HEK293 (cell line): ENCODE data around the gene SLC8A2.

Experiments
- ZBTB21 ChIP-seq: fragments of 450-650 bp; formaldehyde crosslinking; IDR thresholded peaks from 2 replicates; pipeline ENCODE4 v1.5.1; 2017; ENCODE audit warnings: missing biosample characterization, missing genetic modification characterization
- ZNF114 ChIP-seq: fragments of 450-650 bp; formaldehyde crosslinking; IDR thresholded peaks from 2 replicates; pipeline ENCODE4 v1.5.0; 2017; ENCODE audit warnings: missing biosample characterization, missing genetic modification characterization
- ZNF274 ChIP-seq, 2 experiments: fragments of 200-500 bp in 1 of 2; fragments of 450-650 bp in 1 of 2; sonication (Bioruptor generic) in 1 of 2; formaldehyde crosslinking in 1 of 2; IDR thresholded peaks; 2 replicates each; pipeline versions ENCODE4 v1.5.1 to v1.6.1; 2014 to 2016; ENCODE audit warnings: borderline replicate concordance in 1 of 2, inconsistent platforms in 1 of 2, low read length in 1 of 2, missing biosample characterization in 1 of 2, missing genetic modification characterization in 1 of 2
- ZNF404 ChIP-seq: fragments of 450-650 bp; formaldehyde crosslinking; IDR thresholded peaks from 2 replicates; pipeline ENCODE4 v1.5.1; 2017; ENCODE audit warnings: missing biosample characterization, missing genetic modification characterization
- ZNF423 ChIP-seq: fragments of 450-650 bp; formaldehyde crosslinking; IDR thresholded peaks from 2 replicates; pipeline ENCODE4 v1.5.1; 2016; ENCODE audit warnings: missing biosample characterization, missing genetic modification characterization
- ZNF433 ChIP-seq: fragments of 450-650 bp; formaldehyde crosslinking; IDR thresholded peaks from 2 replicates; pipeline ENCODE4 v1.5.1; 2016; ENCODE audit warnings: missing biosample characterization, missing genetic modification characterization, low read depth
- ZNF555 ChIP-seq: fragments of 450-650 bp; formaldehyde crosslinking; conservative IDR thresholded peaks from 2 replicates; pipeline ENCODE4 v1.5.1; 2017; ENCODE audit warnings: missing biosample characterization, mild to moderate bottlenecking, missing genetic modification characterization, inconsistent platforms
- ZNF747 ChIP-seq: fragments of 450-650 bp; formaldehyde crosslinking; IDR thresholded peaks from 2 replicates; pipeline ENCODE4 v1.5.1; 2016; ENCODE audit warnings: missing biosample characterization, missing genetic modification characterization
- TF ChIP-seq, protein P1 (sequence below): fragments of 450-650 bp; formaldehyde crosslinking; IDR thresholded peaks from 2 replicates; pipeline ENCODE4 v1.5.1; 2016; ENCODE audit warnings: missing biosample characterization, missing genetic modification characterization
- TF ChIP-seq, protein P2 (sequence below): fragments of 450-650 bp; formaldehyde crosslinking; IDR thresholded peaks from 2 replicates; pipeline ENCODE4 v1.5.1; 2017; ENCODE audit warnings: missing biosample characterization, missing genetic modification characterization
- TF ChIP-seq, protein P3 (sequence below): fragments of 450-650 bp; formaldehyde crosslinking; IDR thresholded peaks from 2 replicates; pipeline ENCODE4 v1.5.1; 2016; ENCODE audit warnings: missing biosample characterization, missing genetic modification characterization

DNA sequence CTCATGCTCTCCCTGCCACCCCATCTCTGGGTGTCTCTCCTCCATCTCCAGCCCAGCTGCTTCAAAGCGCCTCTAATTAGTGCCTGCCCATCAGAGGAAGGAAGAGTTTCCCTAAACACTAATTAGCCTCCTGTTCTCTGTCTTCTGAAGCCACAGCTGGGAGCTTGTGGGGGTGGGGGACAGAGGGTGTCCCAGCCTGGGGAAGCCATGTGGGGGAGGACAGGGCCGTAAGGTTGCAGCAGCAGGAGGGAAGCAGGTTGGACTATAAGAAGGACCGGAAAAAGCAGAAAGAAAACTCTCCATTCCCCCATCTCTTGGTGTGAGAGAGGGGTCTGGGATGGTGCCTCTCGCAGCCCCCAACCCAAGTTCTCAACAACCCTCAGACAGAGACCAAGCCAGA, 26.2 kb downstream of the SLC8A2 start:
- TF ChIP-seq, protein P1, sequence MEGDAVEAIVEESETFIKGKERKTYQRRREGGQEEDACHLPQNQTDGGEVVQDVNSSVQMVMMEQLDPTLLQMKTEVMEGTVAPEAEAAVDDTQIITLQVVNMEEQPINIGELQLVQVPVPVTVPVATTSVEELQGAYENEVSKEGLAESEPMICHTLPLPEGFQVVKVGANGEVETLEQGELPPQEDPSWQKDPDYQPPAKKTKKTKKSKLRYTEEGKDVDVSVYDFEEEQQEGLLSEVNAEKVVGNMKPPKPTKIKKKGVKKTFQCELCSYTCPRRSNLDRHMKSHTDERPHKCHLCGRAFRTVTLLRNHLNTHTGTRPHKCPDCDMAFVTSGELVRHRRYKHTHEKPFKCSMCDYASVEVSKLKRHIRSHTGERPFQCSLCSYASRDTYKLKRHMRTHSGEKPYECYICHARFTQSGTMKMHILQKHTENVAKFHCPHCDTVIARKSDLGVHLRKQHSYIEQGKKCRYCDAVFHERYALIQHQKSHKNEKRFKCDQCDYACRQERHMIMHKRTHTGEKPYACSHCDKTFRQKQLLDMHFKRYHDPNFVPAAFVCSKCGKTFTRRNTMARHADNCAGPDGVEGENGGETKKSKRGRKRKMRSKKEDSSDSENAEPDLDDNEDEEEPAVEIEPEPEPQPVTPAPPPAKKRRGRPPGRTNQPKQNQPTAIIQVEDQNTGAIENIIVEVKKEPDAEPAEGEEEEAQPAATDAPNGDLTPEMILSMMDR (tag by site-specific recombination) = no peak
- TF ChIP-seq, protein P2, sequence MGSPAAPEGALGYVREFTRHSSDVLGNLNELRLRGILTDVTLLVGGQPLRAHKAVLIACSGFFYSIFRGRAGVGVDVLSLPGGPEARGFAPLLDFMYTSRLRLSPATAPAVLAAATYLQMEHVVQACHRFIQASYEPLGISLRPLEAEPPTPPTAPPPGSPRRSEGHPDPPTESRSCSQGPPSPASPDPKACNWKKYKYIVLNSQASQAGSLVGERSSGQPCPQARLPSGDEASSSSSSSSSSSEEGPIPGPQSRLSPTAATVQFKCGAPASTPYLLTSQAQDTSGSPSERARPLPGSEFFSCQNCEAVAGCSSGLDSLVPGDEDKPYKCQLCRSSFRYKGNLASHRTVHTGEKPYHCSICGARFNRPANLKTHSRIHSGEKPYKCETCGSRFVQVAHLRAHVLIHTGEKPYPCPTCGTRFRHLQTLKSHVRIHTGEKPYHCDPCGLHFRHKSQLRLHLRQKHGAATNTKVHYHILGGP (tag by site-specific recombination) = no peak
- no peak for TF ChIP-seq ZBTB21
- TF ChIP-seq ZNF747 (tag by site-specific recombination) = no peak
- no peak for TF ChIP-seq ZNF114 (tag by site-specific recombination)
- no peak for TF ChIP-seq ZNF423
- TF ChIP-seq, protein P3, sequence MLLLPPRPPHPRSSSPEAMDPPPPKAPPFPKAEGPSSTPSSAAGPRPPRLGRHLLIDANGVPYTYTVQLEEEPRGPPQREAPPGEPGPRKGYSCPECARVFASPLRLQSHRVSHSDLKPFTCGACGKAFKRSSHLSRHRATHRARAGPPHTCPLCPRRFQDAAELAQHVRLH (tag by site-specific recombination) = no peak
- no peak for TF ChIP-seq ZNF274 (IDR thresholded peaks at IDR 0.05; ENCODE audit: low read length)
- no peak for TF ChIP-seq ZNF274 (tag by site-specific recombination; IDR thresholded peaks at IDR 0.05; ENCODE audit: borderline replicate concordance)
- no peak for TF ChIP-seq ZNF404 (tag by site-specific recombination)
- no peak for TF ChIP-seq ZNF433 (tag by site-specific recombination)
- TF ChIP-seq ZNF555 = no peak
